Astrocyte of the spinal cord (primary cell): ENCODE measurements around the gene PSME1.
A peak's percentile ranks its signal among the peaks of the same experiment; 100 is the strongest.

Experiments used
- DNase-seq: peaks from one replicate; pipeline ENCODE4 v3.0.0; 2011; ENCODE audit warnings: low read depth, low spot score
- H3K4me3 ChIP-seq: 2 replicates; pipeline ENCODE4 v1.5.1; 2011; ENCODE audit warnings: low read depth, mild to moderate bottlenecking, low read length, moderate library complexity
- in situ Hi-C: cut with HindIII; loops from 2 replicates; pipeline ENCODE4 v1.10.0; 2017; ENCODE audit warnings: low sequenced_read_pairs
- TF ChIP-seq, protein P1 (sequence below): IDR thresholded peaks from 2 replicates; pipeline ENCODE4 v1.5.1; 2012; ENCODE audit warnings: low read depth, mild to moderate bottlenecking, low read length, inconsistent platforms

The PSME1 gene

GRCh38 chr14:24114532-24115421, 21.2 kb upstream of the PSME1 start, which contains the start of the genes DCAF11 and NRL:
DCAF11 (plus strand) TSS chr14:24114777; CDS start chr14:24115595, 818 bp downstream.
NRL (minus strand) TSS chr14:24114949; CDS start chr14:24082848, 32,101 bp downstream.
- H3K4me3 ChIP-seq, result peak within 1 kb of the TSS; percentile 76
- TF ChIP-seq, protein P1, sequence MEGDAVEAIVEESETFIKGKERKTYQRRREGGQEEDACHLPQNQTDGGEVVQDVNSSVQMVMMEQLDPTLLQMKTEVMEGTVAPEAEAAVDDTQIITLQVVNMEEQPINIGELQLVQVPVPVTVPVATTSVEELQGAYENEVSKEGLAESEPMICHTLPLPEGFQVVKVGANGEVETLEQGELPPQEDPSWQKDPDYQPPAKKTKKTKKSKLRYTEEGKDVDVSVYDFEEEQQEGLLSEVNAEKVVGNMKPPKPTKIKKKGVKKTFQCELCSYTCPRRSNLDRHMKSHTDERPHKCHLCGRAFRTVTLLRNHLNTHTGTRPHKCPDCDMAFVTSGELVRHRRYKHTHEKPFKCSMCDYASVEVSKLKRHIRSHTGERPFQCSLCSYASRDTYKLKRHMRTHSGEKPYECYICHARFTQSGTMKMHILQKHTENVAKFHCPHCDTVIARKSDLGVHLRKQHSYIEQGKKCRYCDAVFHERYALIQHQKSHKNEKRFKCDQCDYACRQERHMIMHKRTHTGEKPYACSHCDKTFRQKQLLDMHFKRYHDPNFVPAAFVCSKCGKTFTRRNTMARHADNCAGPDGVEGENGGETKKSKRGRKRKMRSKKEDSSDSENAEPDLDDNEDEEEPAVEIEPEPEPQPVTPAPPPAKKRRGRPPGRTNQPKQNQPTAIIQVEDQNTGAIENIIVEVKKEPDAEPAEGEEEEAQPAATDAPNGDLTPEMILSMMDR, result no peak
- in situ Hi-C loops, result no loop called here
- DNase-seq, result peak; percentile 100

GRCh38 chr14:24115422-24116127, 20.4 kb upstream of the PSME1 start:
- no peak for DNase-seq
- TF ChIP-seq, protein P1, result no peak
- in situ Hi-C loops, result no loop called here
- peak overlapping the region; percentile 76 for H3K4me3 ChIP-seq

GRCh38 chr14:24116128-24116814, 19.7 kb upstream of the PSME1 start:
- H3K4me3 ChIP-seq, result no peak overlapping the region
- TF ChIP-seq, protein P1, result no peak
- DNase-seq, result no peak
- in situ Hi-C loops, result no loop called here

- H3K4me3 ChIP-seq, result no peak overlapping the region
- TF ChIP-seq, protein P1, result no peak
- in situ Hi-C loops, result no loop called here
- no peak for DNase-seq
Measured at GRCh38 chr14:24117179-24117578, 18.8 kb upstream of the PSME1 start.

DNA sequence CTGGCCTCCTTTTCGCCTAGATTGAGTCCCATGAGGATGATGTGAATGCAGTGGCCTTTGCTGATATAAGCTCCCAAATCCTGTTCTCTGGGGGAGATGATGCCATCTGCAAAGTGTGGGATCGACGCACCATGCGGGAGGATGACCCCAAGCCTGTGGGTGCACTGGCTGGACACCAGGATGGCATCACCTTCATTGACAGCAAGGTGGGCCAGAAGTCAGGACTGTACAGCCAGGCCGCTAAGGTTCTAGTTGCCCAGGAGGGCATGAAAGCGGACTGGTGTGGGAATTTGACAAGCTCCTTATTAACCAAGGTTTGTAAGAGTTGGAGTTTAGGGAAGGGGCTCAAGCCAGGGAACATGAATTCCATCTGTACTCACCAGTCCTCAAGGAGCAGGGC, 16.3 kb upstream of the PSME1 start:
- in situ Hi-C loops, result no loop called here
- DNase-seq, result no peak
- H3K4me3 ChIP-seq, result no peak overlapping the region
- TF ChIP-seq, protein P1, result no peak

DNA sequence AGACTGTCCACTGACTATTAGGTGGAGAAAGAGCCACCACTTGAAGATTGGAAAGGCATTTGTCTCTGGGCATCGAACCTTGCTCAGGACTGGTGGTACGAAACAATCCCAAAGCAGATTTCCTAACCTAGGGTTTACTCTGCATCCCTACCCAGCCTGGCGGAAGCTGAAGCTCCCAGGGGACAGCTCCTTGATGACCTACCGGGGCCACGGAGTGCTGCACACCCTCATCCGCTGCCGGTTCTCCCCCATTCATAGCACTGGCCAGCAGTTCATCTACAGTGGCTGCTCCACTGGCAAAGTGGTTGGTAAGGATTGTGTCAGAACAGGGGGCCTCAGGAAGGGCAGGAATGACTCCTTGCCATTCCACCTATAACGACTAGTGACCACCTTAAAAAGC, 14.8 kb upstream of the PSME1 start:
- no peak for DNase-seq
- in situ Hi-C loops, result no loop called here
- no peak overlapping the region for H3K4me3 ChIP-seq
- TF ChIP-seq, protein P1, result no peak
